Prostate gland (tissue), 2 donors: ENCODE results near the gene CDH10.

Experiments used
- POLR2A ChIP-seq: fragments of 450-650 bp; IDR thresholded peaks from one replicate; pipeline ENCODE4 v1.6.1; 2016; ENCODE audit warnings: antibody characterized with exemption, mild to moderate bottlenecking
- POLR2AphosphoS5 ChIP-seq: sonication (generic); formaldehyde crosslinking; IDR thresholded peaks from one replicate; pipeline ENCODE4 v1.6.1; 2017; ENCODE audit warnings: antibody characterized with exemption
- TF ChIP-seq, protein P1 (sequence below), 4 experiments: fragments of 200-600 bp in 2 of 4; fragments of 450-650 bp in 2 of 4; sonication (generic) in 2 of 4; IDR thresholded peaks; 1 replicate in 3 of 4; 2 replicates in 1 of 4; pipeline ENCODE4 v1.5.1; 2016 to 2019; ENCODE audit warnings: antibody characterized with exemption in 4 of 4, mild to moderate bottlenecking in 2 of 4, moderate library complexity in 2 of 4

DNA sequence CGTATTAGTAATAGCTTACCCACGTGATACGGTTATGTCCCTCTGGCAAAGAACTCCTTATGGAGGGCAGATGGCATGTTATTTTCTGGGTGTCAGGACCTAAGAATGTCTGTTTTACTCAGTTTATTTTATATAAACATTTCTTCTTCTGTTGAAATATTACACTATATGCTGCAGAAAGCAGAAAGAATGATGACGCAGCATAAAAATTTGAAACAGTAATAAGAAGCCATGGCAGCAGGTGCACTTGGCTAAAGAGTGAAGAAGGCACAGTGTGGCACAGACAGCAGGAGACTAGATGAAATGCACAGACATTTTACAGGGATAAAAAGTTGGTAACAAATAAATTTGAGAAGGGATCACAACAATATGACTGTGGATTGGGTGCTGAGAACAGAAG, 46.3 kb upstream of the CDH10 start:
- TF ChIP-seq, protein P1, sequence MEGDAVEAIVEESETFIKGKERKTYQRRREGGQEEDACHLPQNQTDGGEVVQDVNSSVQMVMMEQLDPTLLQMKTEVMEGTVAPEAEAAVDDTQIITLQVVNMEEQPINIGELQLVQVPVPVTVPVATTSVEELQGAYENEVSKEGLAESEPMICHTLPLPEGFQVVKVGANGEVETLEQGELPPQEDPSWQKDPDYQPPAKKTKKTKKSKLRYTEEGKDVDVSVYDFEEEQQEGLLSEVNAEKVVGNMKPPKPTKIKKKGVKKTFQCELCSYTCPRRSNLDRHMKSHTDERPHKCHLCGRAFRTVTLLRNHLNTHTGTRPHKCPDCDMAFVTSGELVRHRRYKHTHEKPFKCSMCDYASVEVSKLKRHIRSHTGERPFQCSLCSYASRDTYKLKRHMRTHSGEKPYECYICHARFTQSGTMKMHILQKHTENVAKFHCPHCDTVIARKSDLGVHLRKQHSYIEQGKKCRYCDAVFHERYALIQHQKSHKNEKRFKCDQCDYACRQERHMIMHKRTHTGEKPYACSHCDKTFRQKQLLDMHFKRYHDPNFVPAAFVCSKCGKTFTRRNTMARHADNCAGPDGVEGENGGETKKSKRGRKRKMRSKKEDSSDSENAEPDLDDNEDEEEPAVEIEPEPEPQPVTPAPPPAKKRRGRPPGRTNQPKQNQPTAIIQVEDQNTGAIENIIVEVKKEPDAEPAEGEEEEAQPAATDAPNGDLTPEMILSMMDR (IDR thresholded peaks at IDR 0.05), result no peak
- no peak for TF ChIP-seq POLR2A
- TF ChIP-seq POLR2AphosphoS5, result no peak
